HepG2 (cell line): Measurements from ENCODE around the gene CD4. TPM values are rescaled to one million over a fixed set of nuclear protein-coding genes. Genes with fewer than 3 reads are reported as not detected.

Experiments
- ATF1 ChIP-seq: IDR thresholded peaks from 2 replicates; pipeline ENCODE4 v1.6.1; 2016; ENCODE audit warnings: mild to moderate bottlenecking, control low read depth
- BHLHE40 ChIP-seq: IDR thresholded peaks from 2 replicates; pipeline ENCODE4 v1.6.1; 2011; ENCODE audit warnings: low read length, improper control_type of control experiment
- ELF4 ChIP-seq: sonication (generic); formaldehyde crosslinking; IDR thresholded peaks from 2 replicates; pipeline ENCODE4 v1.5.0; 2020; ENCODE audit warnings: missing genetic modification reagents, mild to moderate bottlenecking, moderate library complexity, borderline replicate concordance
- FLYWCH1 ChIP-seq: sonication (generic); formaldehyde crosslinking; IDR thresholded peaks from 2 replicates; pipeline ENCODE4 v1.8.1; 2023; ENCODE audit warnings: mild to moderate bottlenecking, missing genetic modification reagents
- FOXA1 ChIP-seq, 2 experiments: fragments of 450-650 bp in 1 of 2; sonication (generic) in 1 of 2; formaldehyde crosslinking in 1 of 2; IDR thresholded peaks; 2 replicates each; pipeline versions ENCODE4 v1.4.0 to v1.6.1; 2016 to 2020; ENCODE audit warnings: missing genetic modification reagents in 1 of 2
- HNF4G ChIP-seq, 2 experiments: sonication (generic) in 1 of 2; formaldehyde crosslinking in 1 of 2; IDR thresholded peaks; 2 replicates each; pipeline versions ENCODE4 v1.4.0 to v1.6.1; 2011 to 2020; ENCODE audit warnings: borderline replicate concordance in 2 of 2, low read depth in 2 of 2, mild to moderate bottlenecking in 2 of 2, low read length in 1 of 2, missing genetic modification reagents in 1 of 2, moderate library complexity in 1 of 2
- MAZ ChIP-seq, 2 experiments: sonication (generic) in 1 of 2; formaldehyde crosslinking in 1 of 2; IDR thresholded peaks; 2 replicates each; pipeline versions ENCODE4 v1.5.0 to v1.6.1; 2012 to 2020; ENCODE audit warnings: low read depth in 2 of 2, mild to moderate bottlenecking in 2 of 2, borderline replicate concordance in 1 of 2, improper control_type of control experiment in 1 of 2, low read length in 1 of 2, missing genetic modification reagents in 1 of 2, moderate library complexity in 1 of 2
- MYPOP ChIP-seq: sonication (generic); formaldehyde crosslinking; IDR thresholded peaks from 2 replicates; pipeline ENCODE4 v1.8.1; 2023; ENCODE audit warnings: mild to moderate bottlenecking, moderate library complexity, missing genetic modification reagents
- NFATC3 ChIP-seq: sonication (generic); formaldehyde crosslinking; IDR thresholded peaks from 2 replicates; pipeline ENCODE4 v1.5.1; 2020; ENCODE audit warnings: mild to moderate bottlenecking, missing genetic modification reagents
- NR1H2 ChIP-seq: sonication (generic); formaldehyde crosslinking; IDR thresholded peaks from 2 replicates; pipeline ENCODE4 v1.8.1; 2022; ENCODE audit warnings: low read depth, missing genetic modification reagents, borderline replicate concordance
- RBFOX2 ChIP-seq: fragments of 200-400 bp; formaldehyde crosslinking; IDR thresholded peaks from 2 replicates; pipeline ENCODE4 v1.6.1; 2017; ENCODE audit warnings: low read depth, mild to moderate bottlenecking, low read length
- SMARCE1 ChIP-seq: fragments of 450-650 bp; IDR thresholded peaks from 2 replicates; pipeline ENCODE4 v1.6.1; 2017; ENCODE audit warnings: borderline replicate concordance
- SP4 ChIP-seq: sonication (generic); formaldehyde crosslinking; IDR thresholded peaks from 2 replicates; pipeline ENCODE4 v1.8.1; 2023; ENCODE audit warnings: mild to moderate bottlenecking, missing genetic modification reagents
- SRF ChIP-seq: IDR thresholded peaks from 2 replicates; pipeline ENCODE4 v1.6.1; 2011; ENCODE audit warnings: mild to moderate bottlenecking, low read depth, low read length, moderate library complexity
- THYN1 ChIP-seq: sonication (generic); formaldehyde crosslinking; IDR thresholded peaks from 2 replicates; pipeline ENCODE4 v1.8.1; 2023; ENCODE audit warnings: low read depth, mild to moderate bottlenecking, moderate library complexity, missing genetic modification reagents, borderline replicate concordance
- ZBTB7A ChIP-seq: sonication (generic); formaldehyde crosslinking; IDR thresholded peaks from 2 replicates; pipeline ENCODE4 v1.8.0; 2022; ENCODE audit warnings: mild to moderate bottlenecking, missing genetic modification reagents
- ZNF691 ChIP-seq: sonication (generic); formaldehyde crosslinking; IDR thresholded peaks from 2 replicates; pipeline ENCODE4 v1.4.0; 2020; ENCODE audit warnings: missing genetic modification reagents, low read depth, mild to moderate bottlenecking, borderline replicate concordance
- polyA plus RNA-seq, 8 experiments: library from polyadenylated mRNA; depleted of rRNA in 3 of 8; stranded (reverse) in 7 of 8; unstranded in 1 of 8; fragments of >200 nt; fragmentation: Illumina TruSeq in 4 of 8; extraction: Trizol in 4 of 8; gene quantifications; 2 replicates each; pipeline versions ENCODE4 v1.2.1 to v1.2.3, GENCODE V29; 2011 to 2016; ENCODE audit warnings: low read depth in 4 of 8, missing spikeins in 1 of 8, mixed read lengths in 1 of 8; ENCODE audit not compliant: insufficient read depth in 1 of 8
- total RNA-seq, 5 experiments: library from RNA; depleted of rRNA; stranded (reverse); fragments of >200 nt; fragmentation: Illumina TruSeq; extraction: Trizol; gene quantifications; 2 replicates each; pipeline ENCODE4 v1.2.3, GENCODE V29; 2016; ENCODE audit warnings: low read depth in 1 of 5
- TF ChIP-seq, protein P1 (sequence below): sonication (generic); formaldehyde crosslinking; IDR thresholded peaks from 2 replicates; pipeline ENCODE4 v1.5.0; 2020; ENCODE audit warnings: missing genetic modification reagents
- TF ChIP-seq, protein P2 (sequence below): sonication (generic); formaldehyde crosslinking; IDR thresholded peaks from 2 replicates; pipeline ENCODE4 v1.5.0; 2020; ENCODE audit warnings: missing genetic modification reagents

Gene CD4
- total and polyA plus RNA-seq, 2 of the 13 experiments (the other 11 are each of a cell fraction or from before 2014, with no cell fraction given) = 0.07 to 0.95 TPM

GRCh38 chr12:6752921-6753771 lies 36.2 kb upstream of the CD4 start, which contains the start of gene MLF2 (continued):
- TF ChIP-seq SP4 (CRISPR knock-in tag) (peak; percentile 94), RBFOX2 (peak; percentile 97), MYPOP (CRISPR knock-in tag) (peak; percentile 62; the same call in 1 of the 2 replicates), NR1H2 (CRISPR knock-in tag) (0 out of 2 replicates have a peak, but pooled peaks have one; percentile 81), BHLHE40 (peak; percentile 25; the same call in 1 of the 2 replicates), NFATC3 (CRISPR knock-in tag) (no peak), MAZ (IDR thresholded peaks at IDR 0.05; ENCODE audit: borderline replicate concordance, low read depth, low read length) (0 out of 2 replicates have a peak, but pooled peaks have one; percentile 61), MAZ (CRISPR knock-in tag; IDR thresholded peaks at IDR 0.05; ENCODE audit: low read depth) (peak; percentile 91), ZNF691 (CRISPR knock-in tag) (peak; percentile 69; the same call in 1 of the 2 replicates), ZBTB7A (CRISPR knock-in tag) (peak; percentile 77; the same call in 1 of the 2 replicates), FLYWCH1 (CRISPR knock-in tag) (no peak), SMARCE1 (no peak), HNF4G (IDR thresholded peaks at IDR 0.05; ENCODE audit: borderline replicate concordance, low read depth, low read length) (peak; percentile 26; the same call in 1 of the 2 replicates), HNF4G (CRISPR knock-in tag; IDR thresholded peaks at IDR 0.05; ENCODE audit: borderline replicate concordance, low read depth) (peak; percentile 75; the same call in 1 of the 2 replicates), THYN1 (CRISPR knock-in tag) (no peak), FOXA1 (IDR thresholded peaks at IDR 0.05) (no peak), FOXA1 (CRISPR knock-in tag; IDR thresholded peaks at IDR 0.05) (no peak), SRF (no peak), ATF1 (CRISPR knock-in tag) (peak; percentile 90), ELF4 (CRISPR knock-in tag) (peak; percentile 77; the same call in 1 of the 2 replicates)
- TF ChIP-seq, protein P1, sequence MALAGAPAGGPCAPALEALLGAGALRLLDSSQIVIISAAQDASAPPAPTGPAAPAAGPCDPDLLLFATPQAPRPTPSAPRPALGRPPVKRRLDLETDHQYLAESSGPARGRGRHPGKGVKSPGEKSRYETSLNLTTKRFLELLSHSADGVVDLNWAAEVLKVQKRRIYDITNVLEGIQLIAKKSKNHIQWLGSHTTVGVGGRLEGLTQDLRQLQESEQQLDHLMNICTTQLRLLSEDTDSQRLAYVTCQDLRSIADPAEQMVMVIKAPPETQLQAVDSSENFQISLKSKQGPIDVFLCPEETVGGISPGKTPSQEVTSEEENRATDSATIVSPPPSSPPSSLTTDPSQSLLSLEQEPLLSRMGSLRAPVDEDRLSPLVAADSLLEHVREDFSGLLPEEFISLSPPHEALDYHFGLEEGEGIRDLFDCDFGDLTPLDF = peak; percentile 65; the same call in 1 of the 2 replicates
- TF ChIP-seq, protein P2, sequence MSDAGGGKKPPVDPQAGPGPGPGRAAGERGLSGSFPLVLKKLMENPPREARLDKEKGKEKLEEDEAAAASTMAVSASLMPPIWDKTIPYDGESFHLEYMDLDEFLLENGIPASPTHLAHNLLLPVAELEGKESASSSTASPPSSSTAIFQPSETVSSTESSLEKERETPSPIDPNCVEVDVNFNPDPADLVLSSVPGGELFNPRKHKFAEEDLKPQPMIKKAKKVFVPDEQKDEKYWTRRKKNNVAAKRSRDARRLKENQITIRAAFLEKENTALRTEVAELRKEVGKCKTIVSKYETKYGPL = peak; percentile 45; the same call in 1 of the 2 replicates
